HepG2 (cell line): ENCODE measurements around the gene MAST1. TPM values are rescaled to one million over a fixed set of nuclear protein-coding genes. Genes with fewer than 3 reads are reported as not detected.

ENCODE experiments used
- ARHGAP35 ChIP-seq: sonication (generic); formaldehyde crosslinking; IDR thresholded peaks from 2 replicates; pipeline ENCODE4 v1.9.0; 2022; ENCODE audit warnings: mild to moderate bottlenecking, inconsistent platforms, moderate library complexity, missing genetic modification reagents, borderline replicate concordance
- ARNT2 ChIP-seq: sonication (generic); formaldehyde crosslinking; IDR thresholded peaks from 2 replicates; pipeline ENCODE4 v1.8.0; 2022; ENCODE audit warnings: mild to moderate bottlenecking, low read depth, missing genetic modification reagents, moderate library complexity
- CCDC6 ChIP-seq: sonication (generic); formaldehyde crosslinking; IDR thresholded peaks from 2 replicates; pipeline ENCODE4 v1.8.1; 2022; ENCODE audit warnings: mild to moderate bottlenecking, missing genetic modification reagents, moderate library complexity
- EEA1 ChIP-seq: sonication (generic); formaldehyde crosslinking; IDR thresholded peaks from 2 replicates; pipeline ENCODE4 v1.5.1; 2020; ENCODE audit warnings: mild to moderate bottlenecking, missing genetic modification reagents, borderline replicate concordance
- GZF1 ChIP-seq: sonication (generic); formaldehyde crosslinking; IDR thresholded peaks from 2 replicates; pipeline ENCODE4 v1.5.1; 2020; ENCODE audit warnings: mild to moderate bottlenecking, missing genetic modification reagents
- HES4 ChIP-seq: sonication (generic); formaldehyde crosslinking; IDR thresholded peaks from 2 replicates; pipeline ENCODE4 v1.9.0; 2021; ENCODE audit warnings: mild to moderate bottlenecking, missing genetic modification reagents, borderline replicate concordance
- HIVEP1 ChIP-seq: sonication (generic); formaldehyde crosslinking; IDR thresholded peaks from 2 replicates; pipeline ENCODE4 v1.4.0; 2020; ENCODE audit warnings: mild to moderate bottlenecking, missing genetic modification reagents
- HNRNPLL ChIP-seq: fragments of 200-400 bp; formaldehyde crosslinking; IDR thresholded peaks from 2 replicates; pipeline ENCODE4 v1.6.1; 2017; ENCODE audit warnings: mild to moderate bottlenecking, low read depth, low read length; ENCODE audit not compliant: poor library complexity, severe bottlenecking
- HOXA3 ChIP-seq: sonication (generic); formaldehyde crosslinking; IDR thresholded peaks from 2 replicates; pipeline ENCODE4 v1.5.0; 2020; ENCODE audit warnings: missing genetic modification reagents
- KLF16 ChIP-seq, 2 experiments: sonication (generic) in 1 of 2; formaldehyde crosslinking in 1 of 2; IDR thresholded peaks; 2 replicates each; pipeline versions ENCODE4 v1.6.1 to v1.8.0; 2016 to 2023; ENCODE audit warnings: missing genetic modification reagents in 2 of 2, missing compliant biosample characterization in 1 of 2
- NFYB ChIP-seq: sonication (generic); formaldehyde crosslinking; IDR thresholded peaks from 2 replicates; pipeline ENCODE4 v1.4.0; 2020; ENCODE audit warnings: missing genetic modification reagents
- PCBP1 ChIP-seq: fragments of 200-400 bp; formaldehyde crosslinking; IDR thresholded peaks from 2 replicates; pipeline ENCODE4 v1.6.1; 2017; ENCODE audit warnings: mild to moderate bottlenecking, low read depth, low read length, borderline replicate concordance
- POLR2G ChIP-seq: fragments of 200-400 bp; formaldehyde crosslinking; IDR thresholded peaks from 2 replicates; pipeline ENCODE4 v1.6.1; 2018; ENCODE audit warnings: mild to moderate bottlenecking, low read depth, low read length, moderate library complexity
- RNF219 ChIP-seq: sonication (generic); formaldehyde crosslinking; IDR thresholded peaks from 2 replicates; pipeline ENCODE4 v1.5.0; 2020; ENCODE audit warnings: mild to moderate bottlenecking, missing genetic modification reagents
- RXRB ChIP-seq: IDR thresholded peaks from 2 replicates; pipeline ENCODE4 v1.6.1; 2016; ENCODE audit warnings: borderline replicate concordance, missing genetic modification reagents, missing compliant biosample characterization
- SAFB2 ChIP-seq: sonication (generic); formaldehyde crosslinking; IDR thresholded peaks from 2 replicates; pipeline ENCODE4 v1.5.1; 2020; ENCODE audit warnings: missing genetic modification reagents, low read depth, mild to moderate bottlenecking, borderline replicate concordance
- TEAD2 ChIP-seq: sonication (generic); formaldehyde crosslinking; IDR thresholded peaks from 2 replicates; pipeline ENCODE4 v1.9.0; 2021; ENCODE audit warnings: missing genetic modification reagents
- TEF ChIP-seq: sonication (generic); formaldehyde crosslinking; IDR thresholded peaks from 2 replicates; pipeline ENCODE4 v1.5.0; 2020; ENCODE audit warnings: missing genetic modification reagents
- XRCC5 ChIP-seq: fragments of 200-400 bp; formaldehyde crosslinking; optimal IDR thresholded peaks from 2 replicates; pipeline ENCODE3; 2017; ENCODE audit warnings: mild to moderate bottlenecking, low read length
- ZBTB14 ChIP-seq: sonication (generic); formaldehyde crosslinking; IDR thresholded peaks from 2 replicates; pipeline ENCODE4 v1.4.0; 2020; ENCODE audit warnings: missing genetic modification reagents
- ZFP1 ChIP-seq: IDR thresholded peaks from 2 replicates; pipeline ENCODE4 v1.6.1; 2016
- ZMAT3 ChIP-seq: sonication (generic); formaldehyde crosslinking; conservative IDR thresholded peaks from 2 replicates; pipeline ENCODE4 v1.7.0; 2021; ENCODE audit warnings: missing genetic modification reagents
- ZNF30 ChIP-seq: sonication (generic); formaldehyde crosslinking; IDR thresholded peaks from 2 replicates; pipeline ENCODE4 v1.5.0; 2020; ENCODE audit warnings: mild to moderate bottlenecking, missing genetic modification reagents
- ZNF33B ChIP-seq: sonication (generic); formaldehyde crosslinking; IDR thresholded peaks from 2 replicates; pipeline ENCODE4 v1.5.1; 2020; ENCODE audit warnings: mild to moderate bottlenecking, missing genetic modification reagents
- ZNF367 ChIP-seq: sonication (generic); formaldehyde crosslinking; IDR thresholded peaks from 2 replicates; pipeline ENCODE4 v1.4.0; 2020; ENCODE audit warnings: missing genetic modification reagents, borderline replicate concordance
- ZNF619 ChIP-seq: sonication (generic); formaldehyde crosslinking; IDR thresholded peaks from 2 replicates; pipeline ENCODE4 v1.4.0; 2020; ENCODE audit warnings: mild to moderate bottlenecking, missing genetic modification reagents
- ZSCAN21 ChIP-seq: sonication (generic); formaldehyde crosslinking; IDR thresholded peaks from 2 replicates; pipeline ENCODE4 v1.8.0; 2022; ENCODE audit warnings: mild to moderate bottlenecking, missing genetic modification reagents, moderate library complexity, borderline replicate concordance
- polyA plus RNA-seq, 8 experiments: library from polyadenylated mRNA; depleted of rRNA in 3 of 8; stranded (reverse) in 7 of 8; unstranded in 1 of 8; fragments of >200 nt; fragmentation: Illumina TruSeq in 4 of 8; extraction: Trizol in 4 of 8; gene quantifications; 2 replicates each; pipeline versions ENCODE4 v1.2.1 to v1.2.3, GENCODE V29; 2011 to 2016; ENCODE audit warnings: low read depth in 4 of 8, missing spikeins in 1 of 8, mixed read lengths in 1 of 8; ENCODE audit not compliant: insufficient read depth in 1 of 8
- total RNA-seq, 5 experiments: library from RNA; depleted of rRNA; stranded (reverse); fragments of >200 nt; fragmentation: Illumina TruSeq; extraction: Trizol; gene quantifications; 2 replicates each; pipeline ENCODE4 v1.2.3, GENCODE V29; 2016; ENCODE audit warnings: low read depth in 1 of 5

The MAST1 gene
- total and polyA plus RNA-seq, 2 of the 13 experiments (the other 11 are each of a cell fraction or from before 2014, with no cell fraction given): 0.73 to 4.7 TPM

GRCh38 chr19:12825254-12826131, 12.8 kb upstream of the MAST1 start (continued):
- TF ChIP-seq PCBP1: peak; percentile 44; the same call in 1 of the 2 replicates
- no peak for TF ChIP-seq ZFP1
- no peak for TF ChIP-seq GZF1 (CRISPR knock-in tag)
- TF ChIP-seq POLR2G: no peak
- TF ChIP-seq ZNF367 (CRISPR knock-in tag): no peak
- TF ChIP-seq TEAD2 (CRISPR knock-in tag): no peak
- TF ChIP-seq RNF219 (CRISPR knock-in tag): no peak
- 0 out of 2 replicates have a peak, but pooled peaks have one; percentile 45 for TF ChIP-seq SAFB2 (CRISPR knock-in tag)
- no peak for TF ChIP-seq ARHGAP35 (CRISPR knock-in tag)
- no peak for TF ChIP-seq HIVEP1 (CRISPR knock-in tag)
- no peak for TF ChIP-seq EEA1 (CRISPR knock-in tag)
- no peak for TF ChIP-seq ZMAT3 (CRISPR knock-in tag)
- TF ChIP-seq ZBTB14: no peak
- TF ChIP-seq ZNF30 (CRISPR knock-in tag): no peak
- TF ChIP-seq RXRB (CRISPR knock-in tag): 0 out of 2 replicates have a peak, but pooled peaks have one; percentile 28
- no peak for TF ChIP-seq HES4
- peak; percentile 51; the same call in 1 of the 2 replicates for TF ChIP-seq HOXA3 (CRISPR knock-in tag)
- no peak for TF ChIP-seq CCDC6 (CRISPR knock-in tag)
- TF ChIP-seq HNRNPLL: peak; percentile 63
- no peak for TF ChIP-seq ZNF619 (CRISPR knock-in tag)
- TF ChIP-seq TEF: no peak
- peak; percentile 73 for TF ChIP-seq XRCC5
- TF ChIP-seq KLF16 (CRISPR knock-in tag; IDR thresholded peaks at IDR 0.05): peak in 1 of 2 experiments; percentile 43; a peak in 1 of 4 replicates
- TF ChIP-seq ZSCAN21 (CRISPR knock-in tag): peak; percentile 46; the same call in 1 of the 2 replicates
- no peak for TF ChIP-seq ARNT2
- TF ChIP-seq NFYB (CRISPR knock-in tag): no peak
- no peak for TF ChIP-seq ZNF33B
